ENCODE data around the gene NR1H3. TPM values are rescaled to one million over a fixed set of nuclear protein-coding genes. Genes with fewer than 3 reads are reported as not detected.

The NR1H3 gene
- total RNA-seq, 3 donors from 2014 or later (not counting 1 experiment from before 2014, with no cell fraction given), result 11.3 to 26.0 (median 13.5) TPM

DNA sequence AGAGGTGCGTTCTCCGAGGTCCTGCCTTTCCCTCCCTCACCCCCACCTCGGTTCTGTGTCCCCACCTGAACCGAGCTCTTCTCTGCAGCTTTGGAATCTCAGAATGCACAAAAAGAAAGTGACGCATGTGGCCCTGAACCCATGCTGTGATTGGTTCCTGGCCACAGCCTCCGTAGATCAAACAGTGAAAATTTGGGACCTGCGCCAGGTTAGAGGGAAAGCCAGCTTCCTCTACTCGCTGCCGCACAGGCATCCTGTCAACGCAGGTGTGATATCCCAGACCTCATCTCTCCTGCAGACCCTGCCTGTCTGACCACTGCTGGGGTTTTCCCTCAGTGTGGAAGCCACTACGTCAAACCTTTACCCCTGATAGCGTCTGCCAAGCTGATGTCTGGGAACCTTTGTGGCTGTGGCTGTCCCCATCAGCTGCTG is 23.1 kb upstream of the NR1H3 start:
- H3K4me3 ChIP-seq (ENCODE audit: low read length), result no peak overlapping the region

DNA sequence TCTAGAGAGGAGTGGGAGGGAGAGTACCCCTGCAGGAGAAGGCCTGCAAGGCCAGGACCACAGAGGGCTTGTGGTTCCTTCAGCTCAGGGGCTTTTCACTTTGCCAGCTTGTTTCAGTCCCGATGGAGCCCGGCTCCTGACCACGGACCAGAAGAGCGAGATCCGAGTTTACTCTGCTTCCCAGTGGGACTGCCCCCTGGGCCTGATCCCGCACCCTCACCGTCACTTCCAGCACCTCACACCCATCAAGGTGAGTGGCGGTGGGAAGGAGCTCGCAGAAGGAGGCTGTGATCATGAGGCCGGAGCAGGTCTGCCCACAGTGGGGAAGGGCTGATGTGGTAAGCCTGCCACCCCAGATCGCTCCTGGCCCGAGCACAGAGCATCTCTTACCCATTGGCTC is 22.6 kb upstream of the NR1H3 start:
- WGBS (ENCODE audit: insufficient coverage), result 88% methylated on average over 9 of the region's 12 CpGs
- TF ChIP-seq, protein P1, sequence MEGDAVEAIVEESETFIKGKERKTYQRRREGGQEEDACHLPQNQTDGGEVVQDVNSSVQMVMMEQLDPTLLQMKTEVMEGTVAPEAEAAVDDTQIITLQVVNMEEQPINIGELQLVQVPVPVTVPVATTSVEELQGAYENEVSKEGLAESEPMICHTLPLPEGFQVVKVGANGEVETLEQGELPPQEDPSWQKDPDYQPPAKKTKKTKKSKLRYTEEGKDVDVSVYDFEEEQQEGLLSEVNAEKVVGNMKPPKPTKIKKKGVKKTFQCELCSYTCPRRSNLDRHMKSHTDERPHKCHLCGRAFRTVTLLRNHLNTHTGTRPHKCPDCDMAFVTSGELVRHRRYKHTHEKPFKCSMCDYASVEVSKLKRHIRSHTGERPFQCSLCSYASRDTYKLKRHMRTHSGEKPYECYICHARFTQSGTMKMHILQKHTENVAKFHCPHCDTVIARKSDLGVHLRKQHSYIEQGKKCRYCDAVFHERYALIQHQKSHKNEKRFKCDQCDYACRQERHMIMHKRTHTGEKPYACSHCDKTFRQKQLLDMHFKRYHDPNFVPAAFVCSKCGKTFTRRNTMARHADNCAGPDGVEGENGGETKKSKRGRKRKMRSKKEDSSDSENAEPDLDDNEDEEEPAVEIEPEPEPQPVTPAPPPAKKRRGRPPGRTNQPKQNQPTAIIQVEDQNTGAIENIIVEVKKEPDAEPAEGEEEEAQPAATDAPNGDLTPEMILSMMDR (IDR thresholded peaks at IDR 0.05), result no peak

More for the DNA sequence above, 23.1 kb upstream of the NR1H3 start:
- H3K27me3 ChIP-seq (ENCODE audit: control insufficient read depth, insufficient read depth, low read length), result no peaks in the 10 kb centered on the region
- no peaks in the 10 kb centered on the region for H3K9me3 ChIP-seq (ENCODE audit: control insufficient read depth, insufficient read depth, low read length)
- 47% methylated on average over 12 of the region's 12 CpGs for WGBS (ENCODE audit: insufficient coverage)
- intact Hi-C loops (cut with micrococcal nuclease), result no loop called here
- peaks cover 20% of the 10 kb centered on the region for H3K36me3 ChIP-seq (ENCODE audit: control insufficient read depth, insufficient read depth, low read length)
- Mint-ChIP-seq H3K36me3 (no peaks in the 10 kb centered on the region), H3K9me3 (no peaks in the 10 kb centered on the region), H3K4me1 (peaks cover 0 to 4% of the 10 kb centered on the region in 2 donors), H3K4me3 (no peak overlapping the region), H3K27ac (peak overlapping the region; percentile 52 to 62), H3K27me3 (ENCODE audit: low read depth in 2 of 2) (no peaks in the 10 kb centered on the region)
- H3K27ac ChIP-seq (ENCODE audit: low read length), result peak overlapping the region; percentile 54
- TF ChIP-seq, protein P1 (IDR thresholded peaks at IDR 0.05), result no peak
- DNase-seq (peak in 1 of 2 donors; percentile 90), ATAC-seq (peak; percentile 70 to 85 (median 76))
- peaks cover 21% of the 10 kb centered on the region for H3K4me1 ChIP-seq (ENCODE audit: control insufficient read depth, insufficient read depth, low read length)

DNA sequence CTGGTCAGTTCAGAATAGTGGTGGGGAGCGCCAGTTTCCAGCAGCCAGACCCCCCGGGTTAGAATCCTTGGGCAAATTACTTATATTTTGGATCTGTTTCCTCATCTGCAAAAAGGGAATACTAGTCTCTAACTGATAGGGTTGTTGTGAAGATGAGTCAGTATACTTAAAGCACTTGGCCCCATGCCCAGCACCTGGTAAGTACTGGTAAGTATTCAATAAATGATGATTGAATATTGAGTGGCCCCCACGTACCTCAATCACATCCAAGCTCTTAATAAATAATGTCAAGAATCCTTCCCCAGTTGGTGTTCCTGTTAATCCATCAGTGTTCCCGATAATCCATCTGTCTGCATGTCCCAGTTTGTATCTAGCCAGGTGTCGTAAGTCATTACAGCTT is 21.3 kb upstream of the NR1H3 start:
- Histone ChIP-seq H3K9me3 (ENCODE audit: control insufficient read depth, insufficient read depth, low read length) (no peaks in the 10 kb centered on the region), H3K36me3 (ENCODE audit: control insufficient read depth, insufficient read depth, low read length) (peaks cover 30% of the 10 kb centered on the region), H3K4me1 (ENCODE audit: control insufficient read depth, insufficient read depth, low read length) (peaks cover 21% of the 10 kb centered on the region), H3K27me3 (ENCODE audit: control insufficient read depth, insufficient read depth, low read length) (no peaks in the 10 kb centered on the region), H3K27ac (ENCODE audit: low read length) (no peak overlapping the region), H3K4me3 (ENCODE audit: low read length) (no peak overlapping the region)
- TF ChIP-seq, protein P1 (IDR thresholded peaks at IDR 0.05), result no peak
- H3K4me3 Mint-ChIP-seq, result no peak overlapping the region
- H3K4me1 Mint-ChIP-seq, result peaks cover 0 to 5% of the 10 kb centered on the region in 2 donors
- H3K36me3 Mint-ChIP-seq, result no peaks in the 10 kb centered on the region
- WGBS (ENCODE audit: insufficient coverage), result 92% methylated on average over 5 of the region's 5 CpGs
- intact Hi-C loops (cut with micrococcal nuclease), result no loop called here
- no peaks in the 10 kb centered on the region for H3K9me3 Mint-ChIP-seq
- H3K27me3 Mint-ChIP-seq (ENCODE audit: low read depth in 2 of 2), result no peaks in the 10 kb centered on the region
- DNase-seq (peak in 1 of 2 donors; percentile 17), ATAC-seq (no peak)
- no peak overlapping the region for H3K27ac Mint-ChIP-seq

More for the DNA sequence above, 22.6 kb upstream of the NR1H3 start:
- Histone ChIP-seq H3K4me1 (ENCODE audit: control insufficient read depth, insufficient read depth, low read length) (peaks cover 21% of the 10 kb centered on the region), H3K27ac (ENCODE audit: low read length) (peak overlapping the region; percentile 53), H3K27me3 (ENCODE audit: control insufficient read depth, insufficient read depth, low read length) (no peaks in the 10 kb centered on the region), H3K4me3 (ENCODE audit: low read length) (no peak overlapping the region), H3K9me3 (ENCODE audit: control insufficient read depth, insufficient read depth, low read length) (no peaks in the 10 kb centered on the region), H3K36me3 (ENCODE audit: control insufficient read depth, insufficient read depth, low read length) (peaks cover 25% of the 10 kb centered on the region)
- no peaks in the 10 kb centered on the region for H3K36me3 Mint-ChIP-seq
- peak overlapping the region; percentile 52 to 62 for H3K27ac Mint-ChIP-seq
- ATAC-seq, result no peak
- peaks cover 0 to 4% of the 10 kb centered on the region in 2 donors for H3K4me1 Mint-ChIP-seq
- no peaks in the 10 kb centered on the region for H3K27me3 Mint-ChIP-seq (ENCODE audit: low read depth in 2 of 2)
- H3K4me3 Mint-ChIP-seq, result no peak overlapping the region
- intact Hi-C loops (cut with micrococcal nuclease), result no loop called here
- no peaks in the 10 kb centered on the region for H3K9me3 Mint-ChIP-seq
- no peak for DNase-seq

DNA sequence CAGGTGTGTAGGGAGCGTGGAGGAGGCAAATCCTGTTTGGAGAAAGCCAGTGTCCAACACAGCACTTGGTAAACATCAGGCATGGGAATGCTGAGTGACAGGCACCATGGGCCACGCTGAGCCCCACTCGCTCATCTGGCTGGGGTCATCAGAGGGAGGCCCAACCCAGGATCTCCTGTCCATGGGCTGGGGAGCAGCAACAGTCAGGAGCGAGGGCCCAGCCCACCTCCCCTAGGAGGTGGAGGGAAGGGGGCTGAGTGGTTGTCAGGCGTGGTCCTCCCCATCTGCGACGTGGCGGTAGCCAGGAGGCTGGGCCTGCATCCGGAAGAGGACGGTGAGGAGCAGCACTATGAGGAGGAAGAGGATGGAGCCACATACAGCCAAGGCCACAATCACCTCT is 17.9 kb upstream of the NR1H3 start:
- H3K9me3 Mint-ChIP-seq, result no peaks in the 10 kb centered on the region
- peaks cover 0 to 11% of the 10 kb centered on the region in 2 donors for H3K4me1 Mint-ChIP-seq
- H3K36me3 Mint-ChIP-seq, result peaks cover 8% of the 10 kb centered on the region
- H3K27me3 ChIP-seq (ENCODE audit: control insufficient read depth, insufficient read depth, low read length), result no peaks in the 10 kb centered on the region
- H3K4me1 ChIP-seq (ENCODE audit: control insufficient read depth, insufficient read depth, low read length), result peaks cover 12% of the 10 kb centered on the region
- TF ChIP-seq, protein P1 (IDR thresholded peaks at IDR 0.05), result no peak
- peaks cover 54% of the 10 kb centered on the region for H3K36me3 ChIP-seq (ENCODE audit: control insufficient read depth, insufficient read depth, low read length)
- intact Hi-C loops (cut with micrococcal nuclease), result no loop called here
- no peak overlapping the region for H3K27ac ChIP-seq (ENCODE audit: low read length)
- no peaks in the 10 kb centered on the region for H3K9me3 ChIP-seq (ENCODE audit: control insufficient read depth, insufficient read depth, low read length)
- DNase-seq (peak in 1 of 2 donors; percentile 1), ATAC-seq (no peak)
- H3K27me3 Mint-ChIP-seq (ENCODE audit: low read depth in 2 of 2), result no peaks in the 10 kb centered on the region
- WGBS (ENCODE audit: insufficient coverage), result 98% methylated on average over 10 of the region's 10 CpGs
- peak overlapping the region in 1 of 2 donors; percentile 47 for H3K27ac Mint-ChIP-seq
- no peak overlapping the region for H3K4me3 Mint-ChIP-seq
- no peak overlapping the region for H3K4me3 ChIP-seq (ENCODE audit: low read length)
